Measurements from ENCODE around the gene PRR35. TPM values are rescaled to one million over a fixed set of nuclear protein-coding genes. Genes with fewer than 3 reads are reported as not detected.

Gene PRR35
- polyA plus RNA-seq, 3 donors, result not detected

GRCh38 chr16:568401-569258 is 8.4 kb downstream of the PRR35 start:
- Histone ChIP-seq H3K9ac (ENCODE audit: insufficient read depth, low read length, poor library complexity, severe bottlenecking) (peak overlapping the region; percentile 73), H3K4me1 (ENCODE audit: control insufficient read depth in 1 of 2, insufficient read depth in 2 of 2, low read length in 2 of 2) (peaks cover 28 to 41% of the 10 kb centered on the region in 2 donors), H3K4me2 (replicated peaks; ENCODE audit: extremely low read depth, low read length, poor library complexity, severe bottlenecking) (peak overlapping the region; percentile 92)

More at GRCh38 chr16:568401-569258, 8.4 kb downstream of the PRR35 start:
- intact Hi-C loops (cut with micrococcal nuclease), result no loop called here
- H3K4me3 Mint-ChIP-seq, result peak overlapping the region; percentile 83 to 89
- Histone ChIP-seq H3K27me3 (ENCODE audit: control insufficient read depth in 2 of 2, insufficient read depth in 2 of 2, low read length in 2 of 2) (no peaks in the 10 kb centered on the region), H3K4me3 (replicated peaks in 1 of 3; ENCODE audit: low read depth in 2 of 3, low read length in 3 of 3) (peak overlapping the region in 1 of 3 experiments; percentile 85), H3K36me3 (replicated peaks in 1 of 2; ENCODE audit: control insufficient read depth in 1 of 2, insufficient read depth in 2 of 2, low read length in 2 of 2) (no peaks in the 10 kb centered on the region), H3K9me3 (replicated peaks in 1 of 2; ENCODE audit: control insufficient read depth in 1 of 2, insufficient read depth in 1 of 2, low read length in 2 of 2) (no peaks in the 10 kb centered on the region), H2AFZ (ENCODE audit: insufficient read depth, low read depth, low read length, poor library complexity, severe bottlenecking) (peak overlapping the region; percentile 97), H3K27ac (ENCODE audit: low read depth in 1 of 2, low read length in 2 of 2) (peak overlapping the region in 1 of 2 donors; percentile 70), H3K79me2 (ENCODE audit: insufficient read depth, low read length) (peaks cover 11% of the 10 kb centered on the region), H4K20me1 (ENCODE audit: insufficient read depth, low read length) (no peaks in the 10 kb centered on the region)
- no peak for TF ChIP-seq CTCF (IDR thresholded peaks at IDR 0.05)
- no peak for DNase-seq
- peak overlapping the region in 4 of 7 donors; percentile 48 to 85 (median 82) for H3K27ac Mint-ChIP-seq
- peaks cover 0 to 2% (median 0%) of the 10 kb centered on the region in 7 donors for H3K9me3 Mint-ChIP-seq
- peaks cover 1 to 6% (median 2%) of the 10 kb centered on the region in 3 donors for H3K27me3 Mint-ChIP-seq (ENCODE audit: low read depth in 3 of 3)
- H3K36me3 Mint-ChIP-seq, result peaks cover 4% of the 10 kb centered on the region in 2 donors
- 95% methylated on average over 9 of the region's 11 CpGs for WGBS (ENCODE audit: insufficient coverage)
- H3K4me1 Mint-ChIP-seq, result peaks cover 33% of the 10 kb centered on the region
